Breast epithelium (tissue), 4 donors: ENCODE results near the gene PRICKLE2. TPM values are rescaled to one million over a fixed set of nuclear protein-coding genes. Genes with fewer than 3 reads are reported as not detected.

Experiments
- DNase-seq, 2 donors: peaks; one replicate each; pipeline ENCODE4 v3.0.0-alpha.2; 2019; ENCODE audit warnings: low spot score in 2 of 2
- H3K27ac ChIP-seq, 2 donors: fragments of 200-600 bp; sonication (generic) in 1 of 2; one replicate each; pipeline ENCODE4 v1.5.1; 2016 to 2019; ENCODE audit warnings: mild to moderate bottlenecking in 1 of 2
- H3K27me3 ChIP-seq, 2 donors: fragments of 200-600 bp; sonication (generic) in 1 of 2; one replicate each; pipeline versions ENCODE4 v1.5.1 to v1.6.0; 2017 to 2019; ENCODE audit warnings: control low read depth in 1 of 2, mild to moderate bottlenecking in 1 of 2
- H3K36me3 ChIP-seq: fragments of 200-600 bp; one replicate; pipeline ENCODE4 v1.5.1; 2019
- H3K4me1 ChIP-seq, 2 donors: fragments of 200-600 bp; sonication (generic); one replicate each; pipeline ENCODE4 v1.5.1; 2016 to 2019; ENCODE audit warnings: control low read depth in 1 of 2
- H3K4me3 ChIP-seq, 3 donors: fragments of 200-600 bp; sonication (generic); 1 replicate in 2 of 3; 2 replicates in 1 of 3; pipeline ENCODE4 v1.5.1; 2016 to 2019; ENCODE audit warnings: mild to moderate bottlenecking in 3 of 3, moderate library complexity in 2 of 3
- H3K9me3 ChIP-seq, 2 donors: fragments of 200-600 bp; sonication (generic) in 1 of 2; one replicate each; pipeline ENCODE4 v1.5.1; 2016 to 2019; ENCODE audit warnings: control low read depth in 1 of 2
- POLR2A ChIP-seq: fragments of 450-650 bp; IDR thresholded peaks from one replicate; pipeline ENCODE4 v1.6.1; 2016; ENCODE audit warnings: antibody characterized with exemption, mild to moderate bottlenecking, moderate library complexity
- POLR2AphosphoS5 ChIP-seq, 3 donors: sonication (generic); formaldehyde crosslinking; IDR thresholded peaks; one replicate each; pipeline ENCODE4 v1.6.1; 2017; ENCODE audit warnings: antibody characterized with exemption in 3 of 3
- intact Hi-C: fragments of 100-400 bp; cut with DNase I; formaldehyde crosslinking; loops from one replicate; pipeline ENCODE4 v1.15.1; 2023; ENCODE audit warnings: low total_unique reads
- total RNA-seq, 3 donors: library from RNA; depleted of rRNA; stranded (reverse); fragments of >200 nt; gene quantifications; one replicate each; pipeline ENCODE4 v1.1.0, GENCODE V29; 2016
- TF ChIP-seq, protein P1 (sequence below), 3 donors: fragments of 450-650 bp; IDR thresholded peaks; one replicate each; pipeline ENCODE4 v1.5.1; 2016 to 2017; ENCODE audit warnings: antibody characterized with exemption in 3 of 3, mild to moderate bottlenecking in 3 of 3, moderate library complexity in 3 of 3

PRICKLE2 gene
- total RNA-seq, 3 donors from 2014 or later: 35.1 to 72.5 (median 44.5) TPM

DNA sequence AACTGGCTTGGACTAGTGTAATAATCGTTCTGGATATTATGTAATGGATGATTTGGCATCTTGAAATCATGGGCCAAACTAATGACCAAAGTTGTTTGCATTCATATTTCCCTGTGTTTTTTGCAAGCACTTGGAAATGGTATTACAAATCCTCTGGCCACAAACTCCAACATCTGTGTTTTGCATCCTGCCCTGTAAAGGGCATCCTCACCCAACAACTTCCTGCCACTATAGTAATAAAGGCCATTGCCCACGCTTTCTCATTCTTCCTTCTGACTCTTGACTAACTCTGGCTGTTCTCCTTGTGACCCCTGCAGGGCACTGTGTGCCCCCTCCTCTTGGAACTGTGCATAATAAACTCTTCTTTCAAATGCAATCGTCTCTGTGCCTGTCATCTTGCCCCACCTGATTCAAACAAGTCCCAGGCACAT, 176.6 kb downstream of the PRICKLE2 start:
- TF ChIP-seq, protein P1, sequence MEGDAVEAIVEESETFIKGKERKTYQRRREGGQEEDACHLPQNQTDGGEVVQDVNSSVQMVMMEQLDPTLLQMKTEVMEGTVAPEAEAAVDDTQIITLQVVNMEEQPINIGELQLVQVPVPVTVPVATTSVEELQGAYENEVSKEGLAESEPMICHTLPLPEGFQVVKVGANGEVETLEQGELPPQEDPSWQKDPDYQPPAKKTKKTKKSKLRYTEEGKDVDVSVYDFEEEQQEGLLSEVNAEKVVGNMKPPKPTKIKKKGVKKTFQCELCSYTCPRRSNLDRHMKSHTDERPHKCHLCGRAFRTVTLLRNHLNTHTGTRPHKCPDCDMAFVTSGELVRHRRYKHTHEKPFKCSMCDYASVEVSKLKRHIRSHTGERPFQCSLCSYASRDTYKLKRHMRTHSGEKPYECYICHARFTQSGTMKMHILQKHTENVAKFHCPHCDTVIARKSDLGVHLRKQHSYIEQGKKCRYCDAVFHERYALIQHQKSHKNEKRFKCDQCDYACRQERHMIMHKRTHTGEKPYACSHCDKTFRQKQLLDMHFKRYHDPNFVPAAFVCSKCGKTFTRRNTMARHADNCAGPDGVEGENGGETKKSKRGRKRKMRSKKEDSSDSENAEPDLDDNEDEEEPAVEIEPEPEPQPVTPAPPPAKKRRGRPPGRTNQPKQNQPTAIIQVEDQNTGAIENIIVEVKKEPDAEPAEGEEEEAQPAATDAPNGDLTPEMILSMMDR (IDR thresholded peaks at IDR 0.05): no peak
- TF ChIP-seq POLR2AphosphoS5 (IDR thresholded peaks at IDR 0.05) (no peak), POLR2A (no peak)
- Histone ChIP-seq H3K27me3 (no peaks in the 10 kb centered on the region), H3K4me1 (no peaks in the 10 kb centered on the region), H3K36me3 (no peaks in the 10 kb centered on the region), H3K9me3 (no peaks in the 10 kb centered on the region), H3K4me3 (no peak overlapping the region), H3K27ac (no peak overlapping the region)
- intact Hi-C loops: no loop called here
- DNase-seq: no peak

DNA sequence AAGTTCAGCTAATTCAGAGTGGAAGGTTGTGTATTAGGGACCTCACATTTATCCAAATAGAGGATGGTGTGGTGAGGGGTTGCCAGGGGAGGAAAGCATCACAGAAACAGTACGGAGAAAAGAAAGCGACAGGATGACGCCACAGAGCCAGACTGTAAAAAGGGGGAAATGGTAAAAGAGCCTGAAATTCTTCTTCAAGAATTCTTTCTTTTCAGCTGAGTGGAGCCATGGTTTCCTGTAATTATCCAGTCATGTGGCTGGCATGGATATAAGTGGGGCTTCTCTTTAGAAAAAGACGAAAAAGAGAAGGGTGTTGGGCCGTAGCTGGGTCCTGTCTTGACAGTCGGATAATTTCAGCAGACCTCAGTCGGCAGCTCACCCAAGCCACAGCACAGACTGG, 177.5 kb downstream of the PRICKLE2 start:
- Histone ChIP-seq H3K36me3 (no peaks in the 10 kb centered on the region), H3K27me3 (no peaks in the 10 kb centered on the region), H3K4me1 (no peaks in the 10 kb centered on the region), H3K9me3 (no peaks in the 10 kb centered on the region), H3K27ac (no peak overlapping the region), H3K4me3 (no peak overlapping the region)
- intact Hi-C loops: no loop called here
- DNase-seq: no peak
- TF ChIP-seq POLR2AphosphoS5 (IDR thresholded peaks at IDR 0.05) (no peak), POLR2A (no peak)
- TF ChIP-seq, protein P1 (IDR thresholded peaks at IDR 0.05): no peak

DNA sequence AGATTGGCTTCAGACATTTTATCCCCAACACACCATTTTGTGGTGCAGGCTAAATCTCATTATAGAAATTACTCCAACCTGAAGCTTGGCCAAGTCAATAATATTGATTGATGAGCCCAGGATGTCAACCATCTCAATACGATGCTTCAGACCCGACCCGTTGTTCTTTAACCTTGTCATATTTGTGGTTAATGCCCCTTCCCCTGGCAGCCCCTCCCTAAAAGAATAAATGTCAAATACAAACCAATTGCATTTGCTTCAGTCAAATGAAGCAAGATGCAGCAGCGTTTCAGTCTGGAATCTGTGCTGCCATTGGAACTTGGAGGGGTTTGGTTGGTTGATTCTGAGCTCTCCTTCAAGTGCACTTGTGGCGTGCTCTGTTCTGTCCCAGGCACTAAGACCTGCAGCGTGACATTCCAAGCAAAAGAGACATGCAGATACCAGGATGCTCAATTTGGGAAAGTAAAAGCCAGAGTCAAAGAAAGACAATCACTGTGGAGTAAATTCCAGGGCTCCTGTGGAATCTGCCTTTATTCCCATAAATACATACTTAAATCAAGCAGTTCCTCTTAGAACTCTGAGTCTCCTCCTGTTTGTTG, 178.2 kb downstream of the PRICKLE2 start:
- Histone ChIP-seq H3K4me3 (no peak overlapping the region), H3K27ac (no peak overlapping the region), H3K36me3 (no peaks in the 10 kb centered on the region), H3K27me3 (no peaks in the 10 kb centered on the region), H3K9me3 (no peaks in the 10 kb centered on the region), H3K4me1 (no peaks in the 10 kb centered on the region)
- no peak for DNase-seq
- intact Hi-C loops: no loop called here
- no peak for TF ChIP-seq POLR2AphosphoS5 (IDR thresholded peaks at IDR 0.05)
- no peak for TF ChIP-seq POLR2A
- TF ChIP-seq, protein P1 (IDR thresholded peaks at IDR 0.05): no peak

DNA sequence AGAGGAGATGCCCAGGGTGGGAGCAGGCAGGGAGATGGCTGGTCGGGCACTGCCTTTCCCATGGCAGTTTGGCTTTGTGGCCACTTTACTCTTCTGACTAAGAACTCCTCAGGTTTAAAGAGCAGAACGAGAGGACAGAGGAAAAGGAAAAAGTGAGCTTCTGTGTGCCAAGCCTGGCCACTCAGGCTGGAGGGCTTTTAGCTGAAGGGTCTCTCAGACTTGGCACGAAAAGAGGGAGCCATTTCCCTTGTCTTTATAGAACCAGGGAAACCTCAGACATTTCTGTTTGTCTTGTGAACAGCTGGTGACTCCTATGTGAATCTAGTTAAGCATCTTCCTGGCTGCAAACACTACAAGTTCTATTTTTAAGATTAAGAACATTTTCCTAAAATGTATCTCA, 178.7 kb downstream of the PRICKLE2 start:
- no peak for DNase-seq
- TF ChIP-seq POLR2AphosphoS5 (IDR thresholded peaks at IDR 0.05): no peak
- TF ChIP-seq, protein P1 (IDR thresholded peaks at IDR 0.05): no peak
- no peak for TF ChIP-seq POLR2A
- Histone ChIP-seq H3K36me3 (no peaks in the 10 kb centered on the region), H3K27me3 (no peaks in the 10 kb centered on the region), H3K27ac (no peak overlapping the region), H3K4me1 (no peaks in the 10 kb centered on the region), H3K4me3 (no peak overlapping the region), H3K9me3 (no peaks in the 10 kb centered on the region)
- intact Hi-C loops: no loop called here

DNA sequence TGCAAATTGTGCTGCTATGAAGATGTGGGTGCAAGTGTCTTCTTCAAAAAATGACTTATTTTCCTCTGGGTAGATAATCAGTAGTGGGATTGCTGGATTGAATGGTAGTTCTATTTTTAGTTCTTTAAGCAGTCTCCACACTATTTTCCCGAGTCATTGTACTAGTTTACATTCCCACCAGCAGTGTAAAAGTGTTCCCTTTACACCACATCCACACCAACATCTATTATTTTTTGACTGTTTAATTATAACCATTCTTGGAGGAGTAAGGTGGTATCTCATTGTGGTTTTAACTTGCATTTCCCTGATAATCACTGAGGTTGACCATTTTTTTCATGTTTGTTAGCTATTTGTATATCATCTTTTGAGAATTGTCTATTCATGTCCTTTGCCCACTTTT, 182.3 kb downstream of the PRICKLE2 start:
- Histone ChIP-seq H3K9me3 (no peaks in the 10 kb centered on the region), H3K27me3 (no peaks in the 10 kb centered on the region), H3K36me3 (no peaks in the 10 kb centered on the region), H3K27ac (no peak overlapping the region), H3K4me3 (no peak overlapping the region), H3K4me1 (no peaks in the 10 kb centered on the region)
- no peak for TF ChIP-seq POLR2AphosphoS5 (IDR thresholded peaks at IDR 0.05)
- TF ChIP-seq, protein P1 (IDR thresholded peaks at IDR 0.05): no peak
- no peak for TF ChIP-seq POLR2A
- DNase-seq: no peak
- intact Hi-C loops: no loop called here

Other genes starting within 250 kb of the PRICKLE2 start
- gene PSMD6, start 202.0 kb downstream of the PRICKLE2 start, total RNA-seq: 10 to 100 TPM; 60.9 to 74.7 (median 69.8) TPM